Osteoblast (primary cell): Measurements from ENCODE around the gene CR2. TPM values are rescaled to one million over a fixed set of nuclear protein-coding genes. Genes with fewer than 3 reads are reported as not detected.

Experiments used
- DNase-seq: peaks from one replicate; pipeline ENCODE4 v3.0.0; 2011; ENCODE audit warnings: low spot score, mixed read lengths; ENCODE audit not compliant: insufficient read length; ENCODE audit errors: missing footprints
- H2AFZ ChIP-seq: 2 replicates; pipeline ENCODE4 v1.6.0; 2011; ENCODE audit warnings: mild to moderate bottlenecking, low read length
- H3K27ac ChIP-seq: 2 replicates; pipeline ENCODE4 v1.5.1; 2011; ENCODE audit warnings: mild to moderate bottlenecking, low read depth, low read length, moderate library complexity
- H3K27me3 ChIP-seq: 2 replicates; pipeline ENCODE4 v1.6.0; 2012; ENCODE audit warnings: mild to moderate bottlenecking, control low read depth, inconsistent platforms, low read length, moderate library complexity; ENCODE audit not compliant: insufficient read depth
- H3K36me3 ChIP-seq: 2 replicates; pipeline ENCODE4 v1.5.1; 2011; ENCODE audit warnings: mild to moderate bottlenecking, low read length, control low read depth, moderate library complexity; ENCODE audit not compliant: insufficient read depth
- H3K4me1 ChIP-seq: 2 replicates; pipeline ENCODE4 v1.5.1; 2011; ENCODE audit warnings: mild to moderate bottlenecking, low read length, control low read depth, moderate library complexity; ENCODE audit not compliant: insufficient read depth
- H3K4me2 ChIP-seq: 2 replicates; pipeline ENCODE4 v1.6.0; 2011; ENCODE audit warnings: mild to moderate bottlenecking, low read length; ENCODE audit not compliant: insufficient read depth
- H3K4me3 ChIP-seq: fragments of 200-600 bp; sonication (generic); 3 replicates; pipeline ENCODE4 v1.5.1; 2012; ENCODE audit warnings: mild to moderate bottlenecking, low read length, inconsistent platforms; ENCODE audit not compliant: insufficient read depth
- H3K79me2 ChIP-seq: 2 replicates; pipeline ENCODE4 v1.6.0; 2012; ENCODE audit warnings: mild to moderate bottlenecking, low read length, control low read depth, inconsistent platforms; ENCODE audit not compliant: insufficient read depth
- H3K9me3 ChIP-seq: 2 replicates; pipeline ENCODE4 v1.5.1; 2011; ENCODE audit warnings: low read depth, low read length, control low read depth
- H4K20me1 ChIP-seq: 2 replicates; pipeline ENCODE4 v1.6.0; 2012; ENCODE audit warnings: mild to moderate bottlenecking, low read length, control low read depth; ENCODE audit not compliant: insufficient read depth
- total RNA-seq: library from RNA; depleted of rRNA; stranded (reverse); fragments of >200 nt; gene quantifications from 2 replicates; pipeline ENCODE4 v1.2.3, GENCODE V29; 2012
- TF ChIP-seq, protein P1 (sequence below): IDR thresholded peaks from 2 replicates; pipeline ENCODE4 v1.5.1; 2011; ENCODE audit warnings: mild to moderate bottlenecking, low read depth, low read length, moderate library complexity; ENCODE audit errors: extremely low read depth

CR2 gene
- total RNA-seq, 1 donor: not detected

DNA sequence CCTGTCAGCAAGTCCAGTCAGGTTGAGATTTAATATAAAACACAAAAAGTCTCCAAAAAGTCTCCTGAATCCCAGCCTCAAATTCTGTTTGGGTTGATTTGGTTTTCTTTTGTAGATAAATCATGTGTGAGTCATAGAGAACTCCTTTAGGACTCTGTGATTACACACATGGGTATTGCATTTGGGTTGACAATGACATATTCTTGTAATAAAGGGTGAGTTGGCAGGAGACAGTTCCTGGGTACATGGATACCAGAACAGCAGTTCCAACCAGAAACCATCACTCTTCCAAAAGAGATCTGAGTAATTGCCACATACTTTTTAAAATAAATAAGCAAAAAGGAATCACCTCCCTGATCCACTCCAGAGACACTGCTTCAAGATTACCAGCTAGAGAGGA is 8.9 kb downstream of the CR2 start:
- no peak for DNase-seq
- no peaks in the 10 kb centered on the region for H3K4me1 ChIP-seq

DNA sequence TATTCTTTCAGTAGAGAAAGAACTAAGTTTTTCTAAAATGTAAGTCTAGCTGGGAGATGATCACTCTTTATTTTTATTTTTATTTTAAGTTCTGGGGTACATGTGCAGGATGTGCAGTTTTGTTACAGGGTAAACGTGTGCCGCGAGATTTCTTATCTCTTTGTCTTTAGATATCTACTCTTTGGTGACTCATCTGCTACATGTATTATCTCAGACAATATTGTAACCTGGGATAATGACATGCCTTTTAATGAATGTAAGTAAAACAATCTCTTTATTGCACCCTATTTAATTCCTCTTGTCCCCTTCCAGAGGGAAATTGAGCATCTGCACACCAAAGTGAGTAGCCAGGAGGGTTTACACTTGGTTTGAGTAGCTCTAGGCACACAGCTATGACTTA is 9.4 kb downstream of the CR2 start:
- Histone ChIP-seq H3K4me2 (no peak overlapping the region), H3K9me3 (no peaks in the 10 kb centered on the region), H4K20me1 (no peaks in the 10 kb centered on the region), H3K27me3 (no peaks in the 10 kb centered on the region), H3K36me3 (no peaks in the 10 kb centered on the region), H2AFZ (no peak overlapping the region), H3K79me2 (no peaks in the 10 kb centered on the region), H3K4me1 (no peaks in the 10 kb centered on the region), H3K4me3 (no peak overlapping the region), H3K27ac (no peak overlapping the region)
- TF ChIP-seq, protein P1, sequence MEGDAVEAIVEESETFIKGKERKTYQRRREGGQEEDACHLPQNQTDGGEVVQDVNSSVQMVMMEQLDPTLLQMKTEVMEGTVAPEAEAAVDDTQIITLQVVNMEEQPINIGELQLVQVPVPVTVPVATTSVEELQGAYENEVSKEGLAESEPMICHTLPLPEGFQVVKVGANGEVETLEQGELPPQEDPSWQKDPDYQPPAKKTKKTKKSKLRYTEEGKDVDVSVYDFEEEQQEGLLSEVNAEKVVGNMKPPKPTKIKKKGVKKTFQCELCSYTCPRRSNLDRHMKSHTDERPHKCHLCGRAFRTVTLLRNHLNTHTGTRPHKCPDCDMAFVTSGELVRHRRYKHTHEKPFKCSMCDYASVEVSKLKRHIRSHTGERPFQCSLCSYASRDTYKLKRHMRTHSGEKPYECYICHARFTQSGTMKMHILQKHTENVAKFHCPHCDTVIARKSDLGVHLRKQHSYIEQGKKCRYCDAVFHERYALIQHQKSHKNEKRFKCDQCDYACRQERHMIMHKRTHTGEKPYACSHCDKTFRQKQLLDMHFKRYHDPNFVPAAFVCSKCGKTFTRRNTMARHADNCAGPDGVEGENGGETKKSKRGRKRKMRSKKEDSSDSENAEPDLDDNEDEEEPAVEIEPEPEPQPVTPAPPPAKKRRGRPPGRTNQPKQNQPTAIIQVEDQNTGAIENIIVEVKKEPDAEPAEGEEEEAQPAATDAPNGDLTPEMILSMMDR: no peak
- no peak for DNase-seq

More for the DNA sequence above, 8.9 kb downstream of the CR2 start:
- no peak overlapping the region for H3K4me2 ChIP-seq
- H3K9me3 ChIP-seq: no peaks in the 10 kb centered on the region
- no peaks in the 10 kb centered on the region for H4K20me1 ChIP-seq
- TF ChIP-seq, protein P1: no peak
- H3K27me3 ChIP-seq: no peaks in the 10 kb centered on the region
- no peak overlapping the region for H2AFZ ChIP-seq
- no peak overlapping the region for H3K4me3 ChIP-seq
- no peak overlapping the region for H3K27ac ChIP-seq
- H3K36me3 ChIP-seq: no peaks in the 10 kb centered on the region
- no peaks in the 10 kb centered on the region for H3K79me2 ChIP-seq

DNA sequence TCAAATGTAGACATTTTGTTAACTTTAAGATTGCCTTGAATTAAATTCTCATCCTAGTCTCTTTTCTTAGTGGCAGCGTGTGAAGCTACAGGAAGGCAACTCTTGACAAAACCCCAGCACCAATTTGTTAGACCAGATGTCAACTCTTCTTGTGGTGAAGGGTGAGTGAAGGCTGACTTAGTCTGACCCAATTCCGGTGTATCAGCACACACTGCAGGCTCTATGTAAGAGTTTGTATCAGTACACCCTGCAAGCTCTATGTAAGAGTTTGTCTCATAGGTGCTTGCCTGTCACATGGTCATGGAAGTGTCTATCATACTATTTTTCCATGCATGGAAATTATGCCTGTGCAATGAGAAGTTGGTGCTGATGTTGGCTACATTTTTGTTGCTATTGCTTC is 16.8 kb downstream of the CR2 start:
- H3K9me3 ChIP-seq: no peaks in the 10 kb centered on the region
- DNase-seq: no peak
- no peak overlapping the region for H3K4me3 ChIP-seq
- H2AFZ ChIP-seq: no peak overlapping the region
- H3K36me3 ChIP-seq: no peaks in the 10 kb centered on the region
- H3K4me2 ChIP-seq: no peak overlapping the region
- no peak overlapping the region for H3K27ac ChIP-seq
- no peaks in the 10 kb centered on the region for H3K4me1 ChIP-seq
- no peaks in the 10 kb centered on the region for H3K79me2 ChIP-seq
- H3K27me3 ChIP-seq: no peaks in the 10 kb centered on the region
- H4K20me1 ChIP-seq: no peaks in the 10 kb centered on the region
- TF ChIP-seq, protein P1: no peak

DNA sequence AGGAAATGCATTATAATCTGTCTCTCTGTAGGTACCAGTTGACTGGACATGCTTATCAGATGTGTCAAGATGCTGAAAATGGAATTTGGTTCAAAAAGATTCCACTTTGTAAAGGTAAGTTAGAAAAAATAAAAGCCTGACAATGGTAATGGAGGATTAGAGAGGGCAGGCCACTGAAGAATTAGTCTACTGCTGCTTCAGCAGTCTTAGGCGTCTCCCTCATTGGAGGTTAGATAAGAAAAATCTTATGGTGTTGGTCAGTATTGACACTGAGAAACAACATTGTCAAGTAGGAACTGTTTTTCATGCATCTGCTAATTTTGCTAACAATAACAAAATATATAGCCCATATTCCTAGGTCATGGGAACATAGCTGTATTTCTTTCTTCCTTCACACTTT is 20.1 kb downstream of the CR2 start:
- H3K4me1 ChIP-seq: no peaks in the 10 kb centered on the region
- no peak overlapping the region for H3K27ac ChIP-seq
- H2AFZ ChIP-seq: no peak overlapping the region
- H3K9me3 ChIP-seq: no peaks in the 10 kb centered on the region
- H4K20me1 ChIP-seq: no peaks in the 10 kb centered on the region
- no peak for DNase-seq
- H3K4me3 ChIP-seq: no peak overlapping the region
- H3K4me2 ChIP-seq: no peak overlapping the region
- H3K79me2 ChIP-seq: no peaks in the 10 kb centered on the region
- H3K27me3 ChIP-seq: no peaks in the 10 kb centered on the region
- TF ChIP-seq, protein P1: no peak
- no peaks in the 10 kb centered on the region for H3K36me3 ChIP-seq
